ENCODE measurements around the gene FOXN3.

FOXN3 gene, protein sequence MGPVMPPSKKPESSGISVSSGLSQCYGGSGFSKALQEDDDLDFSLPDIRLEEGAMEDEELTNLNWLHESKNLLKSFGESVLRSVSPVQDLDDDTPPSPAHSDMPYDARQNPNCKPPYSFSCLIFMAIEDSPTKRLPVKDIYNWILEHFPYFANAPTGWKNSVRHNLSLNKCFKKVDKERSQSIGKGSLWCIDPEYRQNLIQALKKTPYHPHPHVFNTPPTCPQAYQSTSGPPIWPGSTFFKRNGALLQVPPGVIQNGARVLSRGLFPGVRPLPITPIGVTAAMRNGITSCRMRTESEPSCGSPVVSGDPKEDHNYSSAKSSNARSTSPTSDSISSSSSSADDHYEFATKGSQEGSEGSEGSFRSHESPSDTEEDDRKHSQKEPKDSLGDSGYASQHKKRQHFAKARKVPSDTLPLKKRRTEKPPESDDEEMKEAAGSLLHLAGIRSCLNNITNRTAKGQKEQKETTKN

DNA sequence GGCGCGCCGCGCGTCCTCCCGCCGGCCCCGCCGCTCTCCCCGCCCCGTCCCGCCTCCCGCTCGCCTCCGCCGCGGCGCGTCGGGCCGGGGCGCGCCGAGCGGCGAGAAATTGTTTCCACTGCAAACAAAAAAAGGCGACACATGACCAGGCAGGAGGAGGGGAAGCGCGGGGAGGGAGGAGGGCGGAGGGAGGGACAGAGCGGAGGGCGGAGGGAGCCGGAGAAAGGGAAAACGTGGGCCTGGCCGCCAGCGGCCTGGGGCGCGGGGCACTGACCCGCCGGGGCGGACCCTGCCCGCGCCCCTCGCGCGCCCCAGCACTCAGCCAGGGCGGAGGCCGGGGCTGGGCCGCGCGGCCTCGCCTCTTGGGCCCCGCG is at the start of gene FOXN3:
Gene FOXN3 (minus strand): TSS at position 143 of the 374 bp plus-strand sequence. CDS start 4,757 bp downstream, outside the sequence.
- peak; percentile 90 for DNase-seq

GRCh38 chr14:89466484-89466883 is 49.5 kb upstream of the FOXN3 start:
- DNase-seq, result peak; percentile 78

DNA sequence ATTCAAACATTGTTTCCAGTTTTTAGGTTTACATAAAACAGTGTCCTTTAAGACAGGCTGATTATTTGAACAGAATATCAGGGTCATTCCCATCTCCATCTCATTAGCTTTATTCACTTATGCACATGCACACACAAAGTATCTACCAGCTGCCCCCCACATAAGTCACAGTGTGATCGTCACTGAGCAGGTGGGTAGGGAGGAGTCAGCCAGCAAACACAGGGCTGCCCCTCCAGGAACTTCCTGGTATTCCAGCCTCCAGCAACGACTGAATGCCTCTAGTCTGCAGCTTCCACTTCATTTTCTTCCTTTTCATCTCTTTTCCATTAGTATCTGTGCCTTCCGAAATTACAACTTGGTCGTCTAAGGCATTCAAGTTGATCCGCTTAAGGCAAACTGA is 48.8 kb upstream of the FOXN3 start:
- DNase-seq, result no peak

DNA sequence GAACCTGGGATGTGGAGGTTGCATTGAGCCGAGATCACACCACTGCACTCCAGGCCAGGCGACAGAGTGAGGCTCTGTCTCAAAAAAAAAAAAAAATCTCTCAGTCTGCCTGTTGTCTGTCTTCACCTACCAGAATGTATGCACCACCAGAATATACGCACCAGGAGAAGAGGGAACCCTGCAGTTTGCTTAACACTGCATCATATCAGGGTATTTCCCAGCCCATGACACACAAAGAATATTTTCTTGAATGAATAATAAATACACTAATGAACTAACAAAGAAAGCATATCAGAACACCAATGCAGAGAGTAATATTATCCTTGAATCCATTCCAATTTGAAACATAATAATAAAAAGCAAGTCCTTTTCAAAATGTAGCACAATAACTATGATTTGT is 44.2 kb upstream of the FOXN3 start:
- DNase-seq, result no peak

DNA sequence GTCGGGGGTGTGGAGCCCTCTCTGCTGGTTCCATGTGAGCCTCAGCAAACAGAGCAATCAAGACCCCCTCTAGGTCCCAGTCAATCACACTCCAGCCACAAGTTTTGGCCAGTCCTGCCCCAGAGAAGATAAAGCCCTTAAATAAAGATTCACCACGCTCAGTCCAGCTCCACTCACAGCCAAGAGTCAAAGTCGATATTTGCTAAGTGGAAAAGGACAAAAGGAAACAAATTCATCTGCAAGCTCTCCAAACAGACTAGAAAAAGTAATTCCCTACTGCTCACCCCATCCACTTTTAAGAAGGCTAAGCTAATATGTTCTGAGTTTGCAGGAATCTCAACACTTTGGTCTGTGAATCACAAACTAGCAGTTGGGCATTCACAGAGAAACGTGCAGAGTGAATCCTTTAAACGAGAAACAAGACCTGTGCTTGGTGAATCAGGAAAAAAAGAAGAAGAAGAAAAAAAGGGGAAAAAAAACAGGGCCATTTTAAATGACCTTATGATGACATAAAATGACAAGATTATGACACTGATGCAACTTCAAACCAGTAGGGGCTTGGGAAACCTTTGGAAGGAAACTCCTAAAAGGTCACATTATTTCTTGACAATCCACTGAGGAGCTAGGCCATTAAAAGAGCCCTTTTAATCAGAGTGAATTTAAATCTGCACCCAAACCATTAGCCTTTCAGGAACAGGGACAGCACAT is 41.8 kb upstream of the FOXN3 start:
- no peak for DNase-seq

- no peak for DNase-seq
Measured at GRCh38 chr14:89457007-89457406, 40.0 kb upstream of the FOXN3 start.

DNA sequence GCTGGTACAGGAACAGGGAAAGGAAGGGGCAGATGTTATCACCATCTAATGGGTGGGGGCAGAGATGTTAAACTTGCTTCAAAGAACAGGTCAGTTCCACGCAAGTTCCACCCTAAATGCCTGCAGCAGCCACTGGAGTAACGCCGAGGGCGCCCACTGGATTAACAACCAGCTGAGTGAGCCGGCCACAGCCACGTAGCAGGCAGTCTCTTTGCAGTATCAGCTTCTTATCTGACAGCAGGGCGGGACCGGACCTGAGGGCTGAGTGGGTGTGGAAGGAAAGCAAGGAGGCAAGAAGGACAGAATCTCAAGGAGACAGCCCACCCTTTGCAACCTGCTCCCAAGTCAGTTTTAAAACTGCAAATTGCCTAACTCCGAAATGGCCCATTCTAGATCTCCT is 38.4 kb upstream of the FOXN3 start:
- no peak for DNase-seq

DNA sequence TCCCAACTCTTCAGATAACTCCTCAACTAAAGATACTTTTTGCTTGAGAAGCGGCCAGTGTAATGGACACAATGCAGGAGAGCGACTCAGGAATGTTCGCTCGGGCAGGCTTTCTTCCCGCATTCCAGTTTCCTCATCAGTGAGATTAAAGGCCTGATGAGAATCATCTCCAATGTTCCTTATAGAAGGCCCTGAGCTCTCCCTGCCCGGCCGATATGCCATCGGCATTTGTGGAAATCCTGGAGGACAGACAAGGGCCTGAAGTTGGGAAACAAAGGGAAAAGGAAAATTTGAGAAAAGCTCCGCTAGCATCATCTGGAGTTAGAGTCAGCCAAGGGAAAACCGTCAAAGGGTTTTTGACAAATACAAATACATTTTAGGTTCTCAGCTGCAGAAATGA is 38.0 kb upstream of the FOXN3 start:
- DNase-seq, result no peak

DNA sequence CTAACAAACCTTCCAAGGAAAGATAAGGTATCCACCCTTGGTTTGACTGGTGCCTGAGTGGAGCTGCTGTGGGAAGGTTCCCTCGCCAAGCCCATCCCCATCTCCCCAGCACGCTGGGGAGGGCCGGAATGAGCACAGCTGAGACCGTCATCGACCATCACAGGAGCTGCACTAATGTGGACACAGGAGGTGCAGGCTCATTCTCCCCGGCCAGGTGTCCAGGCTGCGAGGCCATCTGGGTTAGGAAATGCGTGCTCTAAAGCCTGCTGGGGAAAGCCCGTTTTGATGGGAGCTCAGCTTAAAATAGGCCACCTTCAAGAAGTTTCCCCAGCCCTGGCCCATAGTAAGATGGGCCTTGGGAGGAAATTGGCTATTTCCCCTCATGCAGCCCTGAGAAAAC is 35.2 kb upstream of the FOXN3 start:
- no peak for DNase-seq

GRCh38 chr14:89451229-89451628 is 34.2 kb upstream of the FOXN3 start:
- no peak for DNase-seq

DNA sequence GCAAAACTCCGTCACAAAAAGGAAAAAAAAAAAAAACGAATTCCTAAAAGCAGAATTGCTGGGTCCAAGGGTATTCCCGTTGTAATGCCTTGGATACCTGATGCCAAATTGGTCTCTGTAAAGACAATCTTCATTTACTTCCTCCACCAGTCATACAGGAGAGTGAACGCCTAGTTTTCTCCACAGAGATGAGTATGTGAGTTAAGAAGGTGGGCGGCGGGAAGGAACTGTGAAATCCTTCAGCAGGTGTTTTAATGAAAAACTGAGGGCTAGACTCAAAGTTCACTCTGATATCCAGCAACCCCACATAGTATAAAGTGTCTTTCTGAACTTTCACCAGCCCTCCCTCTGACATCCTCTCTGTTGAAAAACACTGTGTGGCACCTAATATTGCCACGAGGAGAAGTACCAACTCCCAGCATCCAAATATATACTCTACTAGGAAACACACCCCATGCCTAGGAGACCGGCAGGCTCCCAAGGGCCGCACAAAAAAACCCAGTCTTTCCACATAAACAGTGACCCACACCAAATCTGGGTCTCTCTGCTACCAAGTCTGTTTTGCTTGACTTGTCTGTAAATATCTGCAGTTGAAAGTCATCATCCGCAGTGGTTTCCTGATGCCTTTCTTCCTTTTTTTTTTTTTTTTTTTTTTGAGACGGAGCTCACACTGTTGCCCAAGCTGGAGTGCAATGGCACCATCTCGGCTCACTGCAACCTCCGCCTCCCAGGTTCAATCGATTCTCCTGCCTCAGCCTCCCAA is 30.3 kb upstream of the FOXN3 start:
- no peak for DNase-seq

DNA sequence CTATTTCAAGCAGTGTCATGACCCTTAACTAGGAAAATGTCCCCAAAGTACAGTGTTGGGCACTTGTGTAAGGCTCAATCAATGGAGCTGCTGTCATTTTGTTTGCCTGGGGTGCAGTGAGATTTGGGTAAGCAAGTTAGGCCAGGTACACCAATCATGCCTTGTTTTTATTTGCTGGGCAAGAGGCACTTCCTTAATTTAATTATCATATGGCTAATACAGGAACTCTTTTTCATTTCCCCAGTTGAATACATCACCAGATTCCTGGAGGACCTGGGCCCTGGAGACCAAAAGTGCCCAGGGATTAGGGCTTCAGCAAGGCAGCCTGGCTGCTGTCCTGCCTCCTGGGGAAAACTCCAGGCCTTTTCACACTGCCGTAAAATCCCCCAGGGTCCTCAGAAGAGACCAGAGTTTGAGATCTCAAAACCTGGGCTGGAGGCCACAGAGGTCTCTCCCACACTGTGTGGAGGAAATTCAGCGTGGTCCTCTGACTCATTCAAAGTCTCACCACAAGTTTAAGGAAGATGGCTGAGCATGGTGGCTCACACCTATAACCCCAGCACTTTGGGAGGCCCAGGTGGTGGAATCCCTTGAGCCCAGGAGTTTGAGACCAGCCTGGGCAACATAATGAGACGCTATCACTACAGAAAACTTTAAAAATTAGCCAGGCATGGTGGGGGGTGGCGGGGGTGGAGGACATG is 28.4 kb upstream of the FOXN3 start:
- peak; percentile 73 for DNase-seq

- no peak for DNase-seq
Measured at GRCh38 chr14:89444516-89445125, 27.6 kb upstream of the FOXN3 start.

- DNase-seq, result no peak
Measured at GRCh38 chr14:89444044-89444443, 27.0 kb upstream of the FOXN3 start.

- no peak for DNase-seq
Measured at GRCh38 chr14:89443042-89443629, 26.1 kb upstream of the FOXN3 start.

DNA sequence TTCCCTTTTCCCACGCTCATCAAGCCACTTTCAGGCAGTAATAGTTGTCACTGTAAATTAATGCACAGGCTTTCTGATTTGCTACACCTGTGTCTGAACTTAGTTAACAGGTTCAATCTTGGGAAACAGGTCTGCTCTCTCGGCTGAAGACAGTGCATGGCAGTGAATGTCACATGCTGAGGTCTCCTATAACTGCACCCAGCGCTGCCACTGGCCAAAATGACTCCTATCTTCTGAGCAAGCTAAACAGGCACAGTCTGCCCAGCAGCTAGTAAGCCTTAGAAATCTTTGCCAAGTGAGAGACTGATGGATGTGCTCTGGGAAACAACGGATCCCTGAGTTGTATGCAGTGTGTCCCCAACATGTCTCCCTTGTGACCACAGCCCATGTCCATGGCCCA is 25.2 kb upstream of the FOXN3 start:
- DNase-seq, result no peak

DNA sequence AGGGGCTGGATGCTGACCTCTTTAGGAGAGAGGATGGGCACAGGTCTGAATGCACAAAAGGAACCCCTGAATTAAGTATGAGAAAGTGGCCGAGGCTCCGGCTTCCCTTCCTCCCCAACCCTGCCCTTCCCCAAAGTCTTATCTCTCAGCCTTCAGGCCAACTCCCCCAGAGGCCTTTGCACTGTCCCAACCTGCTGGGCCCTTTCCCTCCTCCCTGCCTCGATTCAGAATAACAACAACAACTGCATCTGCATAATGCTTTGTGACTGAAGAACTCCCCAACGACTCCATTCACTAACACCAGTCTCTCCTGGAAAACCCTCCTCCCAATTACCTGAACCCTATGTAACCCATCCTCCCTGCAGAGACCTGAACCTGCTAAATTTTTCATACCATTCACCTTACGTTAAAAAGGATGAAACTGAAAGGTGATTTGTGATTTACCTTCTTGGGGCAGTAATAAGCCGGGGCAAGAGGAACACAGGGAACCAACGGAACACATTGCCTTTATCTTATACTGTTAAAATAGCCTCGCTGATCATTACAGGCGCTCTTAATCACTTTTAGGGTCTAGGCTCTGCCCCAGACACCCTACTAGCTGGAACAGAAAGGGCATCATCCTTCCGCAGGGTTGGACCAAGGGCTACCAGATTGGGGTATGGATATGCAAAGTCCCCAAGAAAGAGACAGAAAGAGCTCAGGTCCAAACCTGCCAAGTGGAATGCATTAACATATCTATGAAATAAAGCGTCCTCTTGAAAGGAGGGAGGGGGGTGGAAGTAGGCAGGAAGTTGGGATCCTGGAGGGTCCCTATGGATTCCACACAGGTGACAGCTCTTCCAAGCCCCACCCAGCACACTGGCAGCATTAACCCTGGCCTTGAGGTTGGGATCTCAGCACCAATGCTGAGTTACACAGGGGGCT is 24.2 kb upstream of the FOXN3 start:
- no peak for DNase-seq

- DNase-seq, result no peak
Measured at GRCh38 chr14:89435892-89436656, 19.0 kb upstream of the FOXN3 start.

DNA sequence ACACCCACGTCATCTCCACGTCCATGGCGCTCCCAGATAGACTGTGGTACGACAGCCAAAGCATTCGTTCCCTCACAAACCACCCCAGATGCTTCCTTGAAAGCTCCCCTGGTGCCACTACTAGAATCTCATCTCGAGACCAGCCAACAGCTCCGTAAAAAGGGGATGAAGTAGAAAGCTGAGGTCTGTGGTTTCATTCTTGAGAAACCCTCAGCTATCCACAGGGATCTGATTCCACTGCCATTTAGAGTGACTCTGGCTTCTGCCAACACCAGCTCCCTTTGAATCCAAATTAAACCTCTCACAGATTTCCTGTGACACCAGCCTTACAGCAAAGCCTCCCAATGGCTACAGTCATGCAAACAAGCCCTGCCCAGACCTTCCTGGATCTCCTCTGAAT is 18.5 kb upstream of the FOXN3 start:
- DNase-seq, result no peak

DNA sequence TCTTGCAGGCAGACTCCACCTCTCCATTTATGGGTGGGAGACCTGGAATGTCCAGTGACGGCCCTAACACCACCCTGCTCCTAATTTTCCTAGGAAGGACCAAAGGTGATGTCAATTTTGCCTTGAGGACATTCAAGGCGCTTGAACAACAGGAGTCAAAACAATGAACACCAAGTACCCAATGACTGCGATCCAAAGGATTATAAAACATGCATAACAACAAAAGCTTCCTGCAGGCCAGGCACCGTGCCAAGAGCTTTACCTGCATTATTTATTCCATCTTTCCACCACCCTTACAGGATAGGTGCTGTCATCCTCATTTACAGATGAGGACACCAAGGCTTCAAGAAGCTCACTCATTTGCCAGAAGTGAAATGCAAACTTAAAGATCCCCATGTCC is 15.2 kb upstream of the FOXN3 start:
- no peak for DNase-seq

All from activated CD8-positive, alpha-beta memory T cell treated with anti-CD3 and anti-CD28 coated beads for 24 hours (primary cell).